Inferior parietal cortex (tissue), 1 donor: ENCODE data around the gene TUBGCP5.
"Not testable (repeated sequence)": the region's sequence is repeated elsewhere in the genome, so short reads cannot be mapped to it uniquely, and the experiment has no call there.

ENCODE experiments used
- DNase-seq: peaks from one replicate; pipeline ENCODE4 v3.0.0-alpha.2; 2016; ENCODE audit errors: extremely low spot score

The TUBGCP5 gene

DNA sequence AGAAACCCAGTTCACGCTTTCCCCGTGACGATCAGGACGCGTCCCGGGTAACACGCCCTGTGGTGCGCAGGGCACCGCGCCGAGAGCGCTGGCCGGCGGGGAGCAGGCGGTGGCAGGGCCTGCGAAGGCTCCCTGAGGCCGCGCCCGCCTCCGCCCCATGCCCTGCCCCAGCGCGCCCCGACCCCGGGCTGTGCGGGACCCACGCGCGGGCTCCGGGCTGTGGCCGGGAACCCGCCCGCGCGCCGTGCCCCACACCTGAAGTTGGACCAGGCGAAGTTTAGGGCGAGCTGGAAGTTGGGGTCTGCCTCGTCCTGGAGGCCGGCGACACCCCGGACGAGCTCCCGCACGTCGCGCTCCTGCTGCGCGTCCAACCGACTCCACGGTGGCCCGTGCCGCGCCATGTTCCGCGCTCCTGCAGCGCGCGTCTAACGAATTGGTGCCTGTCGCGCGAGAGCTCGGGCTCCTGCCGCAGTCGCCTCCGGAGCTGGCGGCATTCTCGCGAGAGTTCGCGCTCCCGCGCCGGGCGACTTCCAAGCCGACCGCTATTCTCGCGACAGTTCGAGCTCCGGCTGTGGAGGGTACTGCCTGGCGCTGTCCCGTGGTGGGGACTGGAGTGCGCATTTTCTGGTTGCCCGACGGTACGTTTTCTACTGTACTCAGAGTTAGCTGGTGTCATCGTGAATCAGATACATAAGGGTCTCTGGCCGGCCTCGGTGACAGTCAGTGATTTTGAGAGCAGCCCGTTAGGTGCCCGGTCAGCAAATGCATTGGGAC, at the start of gene TUBGCP5:
TUBGCP5 (minus strand) TSS at position 427 of the 774 bp plus-strand sequence; CDS start at position 401, 26 bp downstream.
- DNase-seq: peak; percentile 91

DNA sequence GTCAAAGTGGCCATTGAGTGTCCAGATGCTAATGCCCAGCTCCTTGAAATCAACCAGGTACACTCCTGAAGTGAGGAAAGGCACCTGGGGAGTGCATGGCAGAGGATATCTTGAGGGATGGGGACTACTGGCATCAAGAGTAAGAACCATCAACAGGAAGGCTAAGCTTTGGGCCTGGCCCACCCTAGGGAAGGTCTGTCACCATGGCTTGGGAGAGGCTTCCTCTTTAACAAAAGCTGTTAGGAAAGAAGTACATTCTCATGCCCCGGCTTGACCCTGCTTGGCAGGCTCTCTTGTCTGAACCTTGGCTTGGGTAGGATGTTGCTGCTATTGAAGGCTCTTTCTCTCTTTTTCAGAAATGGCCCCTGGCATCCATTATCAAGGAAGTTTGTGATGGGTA, 43.7 kb upstream of the TUBGCP5 start:
- no peak for DNase-seq

DNA sequence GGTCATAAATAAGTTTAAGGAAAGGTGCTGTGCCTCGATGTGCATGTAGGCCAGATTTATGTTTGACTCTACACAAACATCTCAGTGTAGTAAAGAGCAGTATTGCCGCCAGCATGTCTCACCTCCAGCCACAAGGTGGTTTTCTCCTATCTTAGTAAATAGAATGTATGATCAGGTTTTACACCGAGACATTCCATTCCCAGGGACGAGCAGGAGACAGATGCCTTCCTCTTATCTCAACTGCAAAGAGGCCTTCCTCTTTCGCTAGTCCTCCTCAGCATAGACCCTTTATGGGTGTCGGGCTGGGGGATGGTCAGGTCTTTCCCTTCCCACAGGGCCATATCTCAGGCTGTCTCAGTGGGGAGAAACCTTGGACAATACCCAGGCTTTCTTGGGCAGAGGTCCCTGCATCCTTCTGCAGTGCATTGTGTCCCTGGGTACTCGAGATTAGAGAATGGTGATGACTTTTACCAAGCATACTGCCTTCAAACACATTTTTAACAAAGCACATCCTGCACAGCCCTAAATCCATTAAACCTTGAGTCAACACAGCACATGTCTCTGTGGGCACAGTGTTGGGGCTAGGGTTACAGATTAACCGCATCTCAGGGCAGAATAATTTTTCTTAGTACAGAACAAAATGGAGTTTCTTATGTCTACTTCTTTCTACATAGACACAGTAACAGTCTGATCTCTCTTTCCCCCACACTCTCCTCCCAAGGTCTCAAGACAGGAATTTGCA, 42.8 kb upstream of the TUBGCP5 start:
- DNase-seq: not testable (repeated sequence)

DNA sequence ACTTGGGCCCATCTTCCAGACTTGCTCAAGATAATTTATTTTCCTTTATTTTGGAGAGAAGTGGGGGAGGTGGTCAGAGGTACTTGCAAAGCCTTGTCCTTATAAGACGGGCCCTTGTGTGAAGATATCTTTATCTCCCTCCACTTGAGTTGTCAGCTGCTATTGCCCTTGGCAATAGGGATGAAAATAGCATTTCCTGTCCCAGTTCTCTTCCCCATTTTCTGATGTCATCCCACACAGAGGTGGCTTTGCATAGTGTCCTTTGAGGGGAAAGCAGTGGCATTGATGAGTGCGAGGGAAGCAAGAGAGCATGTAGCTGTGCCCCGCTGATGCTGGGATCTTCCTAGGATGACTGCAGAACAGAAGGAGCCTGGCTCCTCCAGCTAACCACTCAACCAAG, 41.9 kb upstream of the TUBGCP5 start:
- peak; percentile 22 for DNase-seq

DNA sequence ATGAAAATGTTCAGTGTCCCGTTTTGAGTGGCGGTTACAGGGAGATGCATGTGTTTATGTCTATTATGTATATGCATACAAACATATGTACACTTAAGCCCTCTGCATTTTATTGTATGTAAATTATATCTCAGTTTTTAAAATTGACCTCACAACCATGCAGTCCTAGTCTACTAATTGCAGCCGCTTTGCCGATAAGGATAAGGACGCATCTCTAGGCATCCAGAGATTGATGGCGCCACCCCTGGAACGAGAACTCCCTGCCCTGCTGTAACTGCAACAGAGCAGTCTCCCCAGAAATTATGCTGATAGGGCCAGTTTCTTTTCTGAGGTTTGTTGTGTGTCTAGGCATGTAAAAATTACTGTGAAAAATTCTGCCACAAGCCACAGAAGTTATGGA, 40.4 kb upstream of the TUBGCP5 start:
- no peak for DNase-seq

DNA sequence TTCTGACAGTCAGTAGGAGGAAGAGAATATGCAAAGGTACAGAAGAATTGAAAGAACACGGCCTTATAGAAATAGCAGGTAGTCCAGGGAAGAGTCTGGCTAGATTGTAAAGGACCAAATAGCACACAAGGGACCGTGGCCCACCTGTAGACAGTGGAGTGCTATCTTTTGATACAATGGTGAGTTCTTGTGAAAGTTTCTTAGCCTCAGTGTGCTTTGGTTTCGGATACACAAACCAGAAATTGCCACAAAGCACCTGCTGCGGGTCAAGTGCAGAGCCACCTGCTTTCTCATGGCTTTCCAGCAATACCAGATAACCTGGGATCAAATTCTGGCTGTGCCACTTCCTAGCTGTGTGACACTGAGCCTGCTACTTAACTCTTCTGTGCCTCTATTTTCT, 36.6 kb upstream of the TUBGCP5 start:
- no peak for DNase-seq

DNA sequence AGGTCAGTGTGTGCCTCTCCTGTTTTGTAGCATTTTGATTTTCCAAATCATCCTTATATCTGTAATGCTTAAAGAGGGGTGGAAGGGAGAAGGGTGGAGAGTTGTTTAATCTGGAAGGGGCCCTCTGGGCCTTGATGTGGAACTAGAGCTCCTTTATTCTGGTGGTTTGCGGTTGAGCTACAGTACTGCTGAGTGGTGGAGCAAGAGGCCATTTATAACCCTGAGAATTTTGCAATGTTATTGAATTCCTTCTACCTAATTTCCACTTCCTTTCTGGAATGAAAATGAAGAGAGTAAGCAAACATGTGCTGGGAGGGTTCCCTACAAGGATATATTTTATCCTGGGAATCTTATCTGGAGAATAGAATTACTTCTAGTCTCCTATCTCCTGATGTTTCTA, 35.3 kb upstream of the TUBGCP5 start:
- DNase-seq: no peak

DNA sequence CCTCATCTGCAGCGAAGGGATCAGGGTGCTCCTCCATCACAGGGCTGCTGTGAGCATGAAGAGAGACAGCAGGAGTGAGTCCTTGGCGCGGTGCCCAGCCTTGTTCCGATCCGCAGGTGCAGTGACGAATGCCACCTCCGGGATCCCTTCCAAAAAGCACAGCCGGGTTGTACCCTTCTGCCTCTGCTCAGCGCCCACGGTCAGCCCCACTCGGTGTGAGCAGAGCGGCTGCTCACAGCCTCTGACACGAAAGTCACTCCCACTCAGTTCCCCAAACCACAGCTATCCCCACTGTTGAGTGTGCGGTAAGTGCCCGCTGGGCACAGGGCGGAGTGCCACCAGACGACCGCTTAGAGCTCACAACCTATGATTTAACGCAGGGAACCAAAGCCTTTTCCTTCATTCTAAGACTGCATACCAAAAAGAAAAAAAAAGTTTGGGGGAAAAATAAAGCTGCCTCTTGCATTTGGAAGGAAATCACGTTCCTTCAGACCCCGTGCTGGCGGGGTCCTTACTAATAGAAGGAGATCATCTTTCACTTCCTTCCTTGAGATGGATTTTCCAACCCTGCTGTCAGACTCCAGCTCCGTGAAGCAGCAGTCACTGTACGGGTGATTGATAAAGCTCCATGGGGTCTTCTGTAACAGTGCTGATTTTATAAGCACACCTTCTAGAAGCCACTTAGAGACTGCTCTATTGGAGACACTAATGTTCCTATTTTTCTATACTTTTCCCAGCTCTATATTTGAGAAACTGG, 34.7 kb upstream of the TUBGCP5 start:
- no peak for DNase-seq

DNA sequence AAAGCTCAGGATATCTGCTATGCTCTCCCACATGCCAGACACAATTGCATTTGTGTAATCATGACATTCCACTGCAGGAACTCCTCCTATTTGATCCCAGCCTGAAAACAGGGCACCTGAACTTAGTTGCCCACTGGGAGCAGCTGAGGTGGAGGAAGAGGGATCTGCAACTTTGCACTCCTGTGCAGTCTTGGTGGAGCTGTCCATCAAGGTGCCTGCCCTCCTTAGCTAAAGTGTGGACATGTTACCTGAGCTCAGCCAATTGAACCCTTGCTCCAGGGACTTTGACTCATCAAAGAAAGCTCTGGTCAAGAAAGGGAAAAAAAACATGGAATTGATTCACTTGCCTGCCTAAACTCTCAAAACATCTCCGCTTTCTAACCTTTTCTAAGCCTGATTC, 33.3 kb upstream of the TUBGCP5 start:
- DNase-seq: no peak

DNA sequence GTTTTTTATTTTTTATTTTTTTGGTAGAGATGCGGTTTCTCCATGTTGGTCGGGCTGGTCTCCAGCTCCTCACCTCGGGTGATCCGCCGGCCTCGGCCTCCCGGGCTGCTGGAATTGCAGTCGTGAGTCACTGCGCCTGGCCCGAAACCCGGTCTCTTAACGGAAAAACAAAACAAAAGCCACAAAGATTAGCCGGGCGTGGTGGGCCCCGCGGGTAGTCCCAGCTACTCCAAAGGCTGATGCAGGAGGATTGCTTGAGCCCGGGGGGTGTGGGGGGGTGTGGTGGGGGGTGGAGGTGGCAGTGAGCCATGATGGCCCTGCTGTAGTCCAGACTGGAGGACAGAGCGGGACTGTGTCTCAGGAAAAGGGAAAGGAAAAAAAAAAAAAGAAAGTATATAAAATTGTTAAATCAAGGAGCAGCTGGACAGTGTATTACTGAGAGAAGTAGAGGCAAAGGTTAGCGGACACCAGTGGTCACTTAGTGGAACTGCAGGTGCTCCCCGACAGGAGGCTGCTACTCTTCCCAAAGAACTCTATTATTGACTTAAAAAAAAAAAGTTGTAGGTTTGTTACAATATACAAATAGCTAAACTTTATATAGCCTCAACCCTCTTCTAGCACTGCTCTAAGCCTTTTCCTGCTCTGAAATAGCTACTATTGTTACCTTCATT, 30.3 kb upstream of the TUBGCP5 start:
- no peak for DNase-seq

DNA sequence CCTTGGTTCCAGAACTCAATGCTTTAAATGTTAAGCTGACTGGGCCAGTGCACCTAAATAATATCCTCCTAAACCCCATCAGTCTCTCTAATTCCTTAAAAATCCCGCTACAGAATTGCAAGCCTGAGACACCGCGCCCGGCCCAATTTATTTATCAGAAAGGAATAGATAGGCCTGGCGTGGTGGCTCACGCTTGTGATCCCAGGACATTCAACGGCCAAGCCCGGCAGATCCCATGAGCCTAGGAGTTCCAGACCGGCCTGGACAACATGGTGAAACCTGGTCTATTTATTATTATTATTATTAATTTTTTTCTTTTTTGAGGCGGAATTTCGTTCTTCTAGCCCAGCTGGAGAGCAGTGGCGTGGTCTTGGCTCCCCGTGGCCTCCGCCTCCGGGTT, 28.0 kb upstream of the TUBGCP5 start:
- no peak for DNase-seq

DNA sequence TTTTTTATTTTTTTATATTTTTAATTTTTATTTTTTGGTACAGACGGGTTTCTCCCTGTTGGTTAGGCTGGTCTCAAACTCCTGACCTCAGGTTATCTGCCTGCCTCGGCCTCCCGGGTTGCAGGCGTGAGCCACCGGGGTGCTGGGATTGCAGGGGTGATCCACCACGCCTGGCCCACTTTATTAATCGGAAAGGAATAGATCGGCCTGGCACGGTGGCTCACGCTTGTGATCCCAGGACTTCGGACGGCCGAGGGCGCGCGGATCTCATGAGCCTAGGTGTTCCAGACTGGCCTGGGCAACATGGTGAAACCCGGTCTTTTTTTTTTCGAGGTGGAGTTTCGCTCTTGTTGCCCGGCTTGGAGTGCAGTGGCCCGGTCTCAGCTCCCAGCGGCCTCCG, 26.5 kb upstream of the TUBGCP5 start:
- no peak for DNase-seq

DNA sequence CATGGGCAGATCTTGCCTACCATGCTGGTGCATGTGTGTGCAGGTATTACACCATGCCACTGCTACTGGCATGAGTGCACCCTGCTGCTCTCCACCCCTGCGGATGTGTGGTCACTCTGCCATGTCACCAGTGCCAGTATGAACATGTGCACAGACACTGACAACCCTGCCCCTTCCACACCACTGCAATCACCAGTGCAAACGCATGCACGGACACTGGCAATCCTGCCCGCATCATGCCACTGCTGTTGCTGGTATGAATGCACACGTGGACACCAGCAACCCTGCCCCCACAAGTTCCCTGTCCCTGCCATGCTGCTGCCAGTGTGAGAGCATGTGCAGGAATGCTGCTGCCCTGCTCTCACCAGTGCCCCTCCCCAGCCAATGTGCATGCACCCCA, 24.8 kb upstream of the TUBGCP5 start:
- DNase-seq: no peak

DNA sequence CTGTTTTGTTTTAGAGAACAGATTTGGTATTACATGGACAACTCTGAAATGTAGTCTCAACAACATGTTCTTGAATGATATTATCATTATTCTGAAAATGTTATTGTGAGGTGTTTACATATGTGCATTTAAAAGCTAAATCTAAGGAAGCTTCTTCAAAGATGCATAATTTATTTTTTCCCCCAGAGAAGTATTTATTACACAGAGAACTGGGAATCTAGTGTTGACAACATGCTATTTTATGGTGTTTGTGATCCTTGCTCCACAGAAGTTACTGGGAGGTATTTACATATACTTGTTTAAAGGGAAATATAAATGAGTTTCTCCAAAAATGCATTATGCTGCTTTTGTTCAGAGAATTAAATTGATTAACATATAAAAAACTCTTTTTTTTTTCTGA, 18.3 kb upstream of the TUBGCP5 start:
- DNase-seq: no peak

DNA sequence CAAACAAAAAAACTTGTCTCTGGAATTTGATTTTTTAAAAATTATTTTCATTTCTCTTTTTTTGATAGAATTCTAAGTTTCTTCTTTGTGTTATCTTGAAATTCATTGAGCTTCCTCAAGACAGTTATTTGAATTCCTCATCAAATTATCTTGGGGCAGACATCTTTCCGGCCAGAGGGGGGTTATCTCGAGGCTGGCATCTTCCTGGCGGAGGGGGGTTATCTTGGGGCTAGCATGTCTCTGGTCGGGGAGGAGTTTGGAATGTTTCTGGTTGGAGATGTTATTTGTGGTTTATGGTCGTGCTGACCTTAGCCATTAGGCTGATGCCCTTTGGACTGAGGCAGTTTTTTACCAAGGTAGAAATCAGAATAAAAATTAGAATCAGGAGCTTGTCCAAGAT, 15.9 kb upstream of the TUBGCP5 start:
- no peak for DNase-seq

DNA sequence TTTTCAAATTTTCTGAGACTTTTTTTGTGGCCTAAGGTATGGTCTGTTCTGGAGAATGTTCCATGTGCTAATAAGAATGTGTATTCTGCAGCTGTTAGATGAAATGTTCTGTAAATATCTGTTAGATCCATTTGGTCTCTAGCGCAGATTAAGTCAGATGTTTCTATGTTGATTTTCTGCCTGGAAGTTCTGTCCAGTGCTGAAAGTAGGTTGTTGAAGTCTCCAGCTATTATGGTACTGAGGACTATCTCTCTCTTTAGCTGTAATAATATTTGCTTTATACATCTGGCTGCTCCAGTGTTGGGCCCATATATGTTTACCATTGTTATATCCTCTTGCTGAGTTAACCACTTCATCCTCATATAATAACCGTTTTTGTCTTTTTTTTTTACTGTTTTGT, 13.2 kb upstream of the TUBGCP5 start:
- no peak for DNase-seq

DNA sequence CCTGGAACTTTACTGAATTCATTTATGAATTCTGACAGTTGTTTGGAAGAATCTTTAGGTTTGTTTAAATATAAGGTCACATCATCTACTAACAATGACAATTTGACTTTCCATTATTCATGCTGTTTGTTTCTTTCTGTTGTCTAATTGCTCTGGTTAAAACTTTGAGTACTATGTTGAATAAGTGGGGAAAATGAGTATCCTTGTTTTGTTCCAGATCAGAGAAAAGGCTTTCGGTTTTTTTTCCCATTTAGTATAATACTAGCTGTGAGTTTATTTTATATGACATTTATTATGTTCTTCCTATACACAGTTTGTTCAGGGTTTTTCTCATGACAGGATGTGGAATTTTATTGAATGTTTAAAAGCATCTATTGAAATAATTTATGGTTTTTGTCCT, 11.3 kb upstream of the TUBGCP5 start:
- DNase-seq: no peak

DNA sequence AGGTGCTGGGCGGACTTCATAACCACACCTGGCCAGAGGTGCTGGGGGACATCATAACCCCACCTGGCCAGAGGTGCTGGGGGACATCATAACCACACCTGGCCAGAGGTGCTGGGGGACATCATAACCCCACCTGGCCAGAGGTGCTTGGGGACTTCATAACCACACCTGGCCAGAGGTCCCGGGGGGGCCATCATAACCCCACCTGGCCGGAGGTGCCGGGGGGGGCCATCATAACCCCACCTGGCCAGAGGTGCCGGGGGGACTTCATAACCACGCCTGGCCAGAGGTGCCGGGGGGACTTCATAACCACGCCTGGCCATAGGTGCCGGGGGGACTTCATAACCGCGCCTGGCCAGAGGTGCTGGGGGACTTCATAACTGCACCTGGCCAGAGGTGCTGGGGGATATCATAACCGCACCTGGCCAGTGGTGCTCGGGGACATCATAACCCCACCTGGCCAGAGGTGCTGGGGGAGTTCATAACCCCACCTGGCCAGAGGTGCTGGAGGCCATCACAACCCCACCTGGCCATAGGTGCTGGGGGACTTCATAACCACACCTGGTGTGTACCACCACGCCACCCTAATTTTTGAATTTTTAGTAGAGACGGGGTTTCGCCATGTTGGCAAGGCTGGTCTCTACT, 10.7 kb upstream of the TUBGCP5 start:
- no peak for DNase-seq

DNA sequence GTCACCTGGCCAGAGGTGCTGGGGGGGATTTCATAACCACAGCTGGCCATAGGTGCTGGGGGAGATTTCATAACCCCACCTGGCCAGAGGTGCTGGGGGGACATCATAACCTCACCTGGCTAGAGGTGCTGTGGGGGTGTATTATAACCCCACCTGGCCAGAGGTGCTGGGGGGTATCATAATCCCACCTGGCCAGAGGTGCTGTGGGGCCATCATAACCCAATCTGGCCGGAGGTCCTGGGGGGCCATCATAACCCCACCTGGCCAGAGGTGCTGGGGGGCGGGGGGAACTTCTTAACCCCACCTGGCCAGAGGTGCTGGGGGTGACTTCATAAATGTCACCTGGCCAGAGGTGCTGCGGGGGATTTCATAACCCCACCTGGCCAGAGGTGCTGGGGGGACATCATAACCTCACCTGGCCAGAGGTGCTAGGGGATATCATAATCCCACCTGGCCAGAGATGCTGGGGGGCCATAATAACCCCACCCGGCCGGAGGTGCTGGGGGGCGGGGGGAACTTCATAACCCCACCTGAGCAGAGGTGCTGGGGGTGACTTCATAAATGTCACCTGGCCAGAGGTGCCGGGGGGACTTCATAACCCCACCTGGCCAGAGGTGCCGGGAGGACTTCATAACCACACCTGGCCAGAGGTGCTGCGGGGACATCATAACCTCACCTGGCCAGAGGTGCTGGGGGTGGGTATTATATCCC, 9.4 kb upstream of the TUBGCP5 start:
- DNase-seq: not testable (repeated sequence)

DNA sequence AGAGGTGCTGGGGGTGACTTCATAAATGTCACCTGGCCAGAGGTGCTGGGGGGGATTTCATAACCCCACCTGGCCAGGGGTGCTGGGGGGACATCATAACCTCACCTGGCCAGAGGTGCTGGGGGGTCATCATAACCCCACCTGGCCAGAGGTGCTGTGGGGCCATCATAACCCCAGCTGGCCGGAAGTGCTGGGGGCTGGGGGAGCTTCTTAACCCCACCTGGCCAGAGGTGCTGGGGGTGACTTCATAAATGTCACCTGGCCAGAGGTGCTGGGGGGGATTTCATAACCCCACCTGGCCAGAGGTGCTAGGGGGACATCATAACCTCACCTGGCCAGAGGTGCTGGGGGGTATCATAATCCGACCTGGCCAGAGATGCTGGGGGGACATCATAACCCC, 4.6 kb upstream of the TUBGCP5 start:
- DNase-seq: not testable (repeated sequence)

DNA sequence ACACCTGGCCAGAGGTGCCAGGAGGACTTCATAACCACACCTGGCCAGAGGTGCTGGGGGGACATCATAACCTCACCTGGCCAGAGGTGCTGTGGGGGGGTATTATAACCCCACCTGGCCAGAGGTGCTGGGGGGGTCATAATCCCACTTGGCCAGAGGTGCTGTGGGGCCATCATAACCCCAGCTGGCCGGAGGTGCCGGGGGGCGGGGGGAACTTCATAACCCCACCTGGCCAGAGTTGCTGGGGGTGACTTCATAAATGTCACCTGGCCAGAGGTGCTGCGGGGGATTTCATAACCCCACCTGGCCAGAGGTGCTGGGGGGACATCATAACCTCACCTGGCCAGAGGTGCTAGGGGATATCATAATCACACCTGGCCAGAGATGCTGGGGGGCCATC, 4.2 kb upstream of the TUBGCP5 start:
- DNase-seq: not testable (repeated sequence)
